HL-60 (cell line): ENCODE data around the gene ALDH1A1.

Experiments used
- POLR2AphosphoS5 ChIP-seq: IDR thresholded peaks from 2 replicates; pipeline ENCODE4 v1.6.1; 2012; ENCODE audit warnings: low read depth
- SPI1 ChIP-seq: IDR thresholded peaks from 2 replicates; pipeline ENCODE4 v1.6.1; 2012; ENCODE audit warnings: low read depth, mild to moderate bottlenecking, borderline replicate concordance
- TF ChIP-seq, protein P1 (sequence below): IDR thresholded peaks from one replicate; pipeline ENCODE4 v1.5.1; 2011; ENCODE audit warnings: low read length, control low read depth, inconsistent platforms; ENCODE audit not compliant: insufficient read depth

GRCh38 chr9:72903103-72903502 lies 49.8 kb downstream of the ALDH1A1 start:
- TF ChIP-seq, protein P1, sequence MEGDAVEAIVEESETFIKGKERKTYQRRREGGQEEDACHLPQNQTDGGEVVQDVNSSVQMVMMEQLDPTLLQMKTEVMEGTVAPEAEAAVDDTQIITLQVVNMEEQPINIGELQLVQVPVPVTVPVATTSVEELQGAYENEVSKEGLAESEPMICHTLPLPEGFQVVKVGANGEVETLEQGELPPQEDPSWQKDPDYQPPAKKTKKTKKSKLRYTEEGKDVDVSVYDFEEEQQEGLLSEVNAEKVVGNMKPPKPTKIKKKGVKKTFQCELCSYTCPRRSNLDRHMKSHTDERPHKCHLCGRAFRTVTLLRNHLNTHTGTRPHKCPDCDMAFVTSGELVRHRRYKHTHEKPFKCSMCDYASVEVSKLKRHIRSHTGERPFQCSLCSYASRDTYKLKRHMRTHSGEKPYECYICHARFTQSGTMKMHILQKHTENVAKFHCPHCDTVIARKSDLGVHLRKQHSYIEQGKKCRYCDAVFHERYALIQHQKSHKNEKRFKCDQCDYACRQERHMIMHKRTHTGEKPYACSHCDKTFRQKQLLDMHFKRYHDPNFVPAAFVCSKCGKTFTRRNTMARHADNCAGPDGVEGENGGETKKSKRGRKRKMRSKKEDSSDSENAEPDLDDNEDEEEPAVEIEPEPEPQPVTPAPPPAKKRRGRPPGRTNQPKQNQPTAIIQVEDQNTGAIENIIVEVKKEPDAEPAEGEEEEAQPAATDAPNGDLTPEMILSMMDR = no peak
- TF ChIP-seq POLR2AphosphoS5 = no peak
- TF ChIP-seq SPI1 = no peak
